ENCODE data around the gene NMD3.

The NMD3 gene

GRCh38 chr3:161197855-161198850 is 23.0 kb upstream of the NMD3 start:
- TF ChIP-seq, protein P1, sequence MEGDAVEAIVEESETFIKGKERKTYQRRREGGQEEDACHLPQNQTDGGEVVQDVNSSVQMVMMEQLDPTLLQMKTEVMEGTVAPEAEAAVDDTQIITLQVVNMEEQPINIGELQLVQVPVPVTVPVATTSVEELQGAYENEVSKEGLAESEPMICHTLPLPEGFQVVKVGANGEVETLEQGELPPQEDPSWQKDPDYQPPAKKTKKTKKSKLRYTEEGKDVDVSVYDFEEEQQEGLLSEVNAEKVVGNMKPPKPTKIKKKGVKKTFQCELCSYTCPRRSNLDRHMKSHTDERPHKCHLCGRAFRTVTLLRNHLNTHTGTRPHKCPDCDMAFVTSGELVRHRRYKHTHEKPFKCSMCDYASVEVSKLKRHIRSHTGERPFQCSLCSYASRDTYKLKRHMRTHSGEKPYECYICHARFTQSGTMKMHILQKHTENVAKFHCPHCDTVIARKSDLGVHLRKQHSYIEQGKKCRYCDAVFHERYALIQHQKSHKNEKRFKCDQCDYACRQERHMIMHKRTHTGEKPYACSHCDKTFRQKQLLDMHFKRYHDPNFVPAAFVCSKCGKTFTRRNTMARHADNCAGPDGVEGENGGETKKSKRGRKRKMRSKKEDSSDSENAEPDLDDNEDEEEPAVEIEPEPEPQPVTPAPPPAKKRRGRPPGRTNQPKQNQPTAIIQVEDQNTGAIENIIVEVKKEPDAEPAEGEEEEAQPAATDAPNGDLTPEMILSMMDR (IDR thresholded peaks at IDR 0.05): no peak
- no peak overlapping the region for H3K27ac Mint-ChIP-seq
- H3K36me3 Mint-ChIP-seq (ENCODE audit: low read depth): peaks cover 8% of the 10 kb centered on the region
- peaks cover 32% of the 10 kb centered on the region for H3K9me3 Mint-ChIP-seq
- DNase-seq: no peak
- H3K4me1 Mint-ChIP-seq: peaks cover 6% of the 10 kb centered on the region
- H3K4me3 Mint-ChIP-seq: no peak overlapping the region
- peaks cover 4% of the 10 kb centered on the region for H3K27me3 Mint-ChIP-seq (ENCODE audit: low read depth, poor library complexity)

DNA sequence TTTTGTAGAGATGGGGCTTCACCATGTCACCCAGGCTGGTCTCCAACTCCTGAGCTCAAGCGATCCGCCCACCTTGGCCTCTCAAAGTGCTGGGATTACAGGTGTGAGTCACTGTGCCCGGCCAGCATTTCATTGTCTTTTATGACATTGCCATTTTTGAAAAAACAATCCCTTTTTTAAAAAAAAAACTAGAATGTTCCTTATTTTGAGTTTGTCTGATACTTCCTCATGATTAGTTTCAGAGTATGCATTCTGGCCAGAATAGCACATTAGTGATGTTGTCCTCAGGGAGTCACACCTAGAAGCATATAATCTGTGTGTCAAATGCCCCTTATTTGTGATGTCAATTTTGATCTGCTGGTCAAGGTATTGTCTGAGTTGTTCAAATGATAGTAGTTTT is 21.2 kb upstream of the NMD3 start:
- Mint-ChIP-seq H3K4me3 (no peak overlapping the region), H3K27me3 (ENCODE audit: low read depth, poor library complexity) (no peaks in the 10 kb centered on the region), H3K27ac (no peak overlapping the region), H3K9me3 (peaks cover 23% of the 10 kb centered on the region), H3K36me3 (ENCODE audit: low read depth) (peaks cover 8% of the 10 kb centered on the region), H3K4me1 (peaks cover 6% of the 10 kb centered on the region)
- no peak for DNase-seq
- TF ChIP-seq, protein P1 (IDR thresholded peaks at IDR 0.05): no peak

DNA sequence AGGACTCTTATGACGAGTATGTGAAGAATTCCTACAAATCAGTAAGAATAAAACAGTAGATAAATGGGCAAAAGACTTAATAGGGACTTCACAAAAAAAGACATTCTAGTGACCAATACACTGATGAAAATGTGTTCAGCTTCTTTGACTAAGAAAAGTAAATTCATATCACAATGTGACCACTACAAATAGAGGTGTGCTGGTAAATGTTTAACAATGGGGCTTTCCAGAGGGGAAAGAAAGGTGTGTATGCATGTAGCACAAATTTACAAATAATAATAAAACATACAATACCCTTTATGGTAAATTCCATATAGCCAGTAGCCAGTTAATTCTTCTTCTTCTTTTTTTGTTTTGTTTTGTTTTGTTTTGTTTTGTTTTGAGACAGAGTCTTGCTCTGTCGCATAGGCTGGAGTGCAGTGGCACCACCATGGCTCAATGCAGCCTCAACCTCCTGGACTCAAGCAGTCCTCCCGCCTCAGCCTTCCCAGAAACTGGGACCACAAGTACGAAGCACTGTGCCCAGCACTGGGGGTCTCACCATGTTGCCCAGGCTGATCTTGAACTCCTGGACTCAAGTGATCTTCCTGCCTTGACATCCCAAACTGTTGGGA is 17.5 kb upstream of the NMD3 start:
- Mint-ChIP-seq H3K4me3 (no peak overlapping the region), H3K27me3 (ENCODE audit: low read depth, poor library complexity) (no peaks in the 10 kb centered on the region)

GRCh38 chr3:161208931-161209330 is 12.2 kb upstream of the NMD3 start:
- Mint-ChIP-seq H3K27me3 (ENCODE audit: low read depth, poor library complexity) (no peaks in the 10 kb centered on the region), H3K4me3 (no peak overlapping the region), H3K36me3 (ENCODE audit: low read depth) (no peaks in the 10 kb centered on the region), H3K9me3 (no peaks in the 10 kb centered on the region), H3K4me1 (peaks cover 11% of the 10 kb centered on the region), H3K27ac (no peak overlapping the region)
- TF ChIP-seq, protein P1 (IDR thresholded peaks at IDR 0.05): no peak
- DNase-seq: no peak

More for the DNA sequence above, 17.5 kb upstream of the NMD3 start:
- Mint-ChIP-seq H3K4me1 (peaks cover under 1% of the 10 kb centered on the region), H3K36me3 (ENCODE audit: low read depth) (no peaks in the 10 kb centered on the region), H3K27ac (no peak overlapping the region), H3K9me3 (no peaks in the 10 kb centered on the region)
- no peak for DNase-seq
- TF ChIP-seq, protein P1 (IDR thresholded peaks at IDR 0.05): no peak

GRCh38 chr3:161212171-161212771 is 8.8 kb upstream of the NMD3 start:
- Mint-ChIP-seq H3K27me3 (ENCODE audit: low read depth, poor library complexity) (no peaks in the 10 kb centered on the region), H3K4me3 (no peak overlapping the region), H3K36me3 (ENCODE audit: low read depth) (no peaks in the 10 kb centered on the region), H3K9me3 (no peaks in the 10 kb centered on the region), H3K4me1 (peaks cover 11% of the 10 kb centered on the region), H3K27ac (peak overlapping the region; percentile 2)
- TF ChIP-seq, protein P1 (IDR thresholded peaks at IDR 0.05): no peak
- no peak for DNase-seq

Measured in nephron progenitor cell (in vitro differentiated cells).